Measurements from ENCODE around the gene TMEM263. TPM values are rescaled to one million over a fixed set of nuclear protein-coding genes. Genes with fewer than 3 reads are reported as not detected.
A peak's percentile ranks its signal among the peaks of the same experiment; 100 is the strongest.

The TMEM263 gene
- total and polyA plus RNA-seq, 9 of the 15 experiments (the other 6 are each of a cell fraction or from before 2014, with no cell fraction given), result 12.6 to 36.7 (median 24.4) TPM

DNA sequence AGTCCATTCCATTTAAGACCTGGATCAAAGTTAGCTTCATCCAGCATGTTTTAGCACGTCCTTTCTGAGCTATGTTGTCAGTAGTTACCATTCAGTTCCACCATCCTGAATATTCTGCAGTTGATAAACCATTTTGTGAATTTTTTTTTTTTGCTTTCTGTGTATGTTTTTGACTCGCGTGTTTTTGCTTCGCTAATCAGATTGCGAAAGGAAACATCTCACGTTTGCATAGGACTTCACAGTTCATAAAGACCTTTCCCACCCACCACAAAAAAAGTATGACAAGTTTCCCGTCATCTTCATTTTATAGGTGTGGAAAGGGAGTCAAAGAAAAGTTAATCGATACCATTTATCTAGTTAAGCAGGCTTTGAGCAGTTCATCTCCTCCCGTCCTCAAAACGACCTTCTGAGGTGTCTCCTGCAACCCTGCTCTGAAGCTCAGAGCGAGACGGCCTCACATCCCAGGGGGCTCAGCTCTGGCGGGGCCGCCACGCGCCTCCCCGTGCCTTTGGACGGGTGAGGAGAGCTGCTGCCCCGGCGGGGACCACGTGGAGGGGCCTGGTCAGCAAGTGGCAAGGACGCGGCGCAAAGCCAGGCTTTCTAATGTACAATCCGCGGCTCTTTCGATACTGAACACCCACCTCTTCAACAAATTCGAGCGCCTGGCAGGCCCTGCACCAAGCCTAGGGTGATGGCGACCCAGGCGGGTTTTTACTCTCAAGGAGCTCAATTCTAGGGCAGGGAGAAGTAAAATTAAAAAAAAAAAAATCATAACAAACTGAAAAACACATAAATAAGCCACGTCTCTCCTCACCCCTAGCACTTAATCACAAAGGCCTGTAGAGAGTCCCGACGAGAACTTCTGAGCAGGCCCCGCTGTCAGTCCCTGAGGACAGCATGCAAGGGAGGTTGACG is 988 bp upstream of the TMEM263 start (continued):
- TF ChIP-seq, protein P1, sequence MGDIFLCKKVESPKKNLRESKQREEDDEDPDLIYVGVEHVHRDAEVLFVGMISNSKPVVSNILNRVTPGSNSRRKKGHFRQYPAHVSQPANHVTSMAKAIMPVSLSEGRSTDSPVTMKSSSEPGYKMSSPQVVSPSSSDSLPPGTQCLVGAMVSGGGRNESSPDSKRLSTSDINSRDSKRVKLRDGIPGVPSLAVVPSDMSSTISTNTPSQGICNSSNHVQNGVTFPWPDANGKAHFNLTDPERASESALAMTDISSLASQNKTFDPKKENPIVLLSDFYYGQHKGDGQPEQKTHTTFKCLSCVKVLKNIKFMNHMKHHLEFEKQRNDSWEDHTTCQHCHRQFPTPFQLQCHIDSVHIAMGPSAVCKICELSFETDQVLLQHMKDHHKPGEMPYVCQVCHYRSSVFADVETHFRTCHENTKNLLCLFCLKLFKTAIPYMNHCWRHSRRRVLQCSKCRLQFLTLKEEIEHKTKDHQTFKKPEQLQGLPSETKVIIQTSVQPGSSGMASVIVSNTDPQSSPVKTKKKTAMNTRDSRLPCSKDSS (IDR thresholded peaks at IDR 0.05; ENCODE audit: low read depth, partially characterized antibody), result no peak
- TF ChIP-seq PTRF (tag; IDR thresholded peaks at IDR 0.05) (no peak), ZKSCAN8 (CRISPR knock-in tag; IDR thresholded peaks at IDR 0.05) (no peak), CEBPB (tag; IDR thresholded peaks at IDR 0.05) (peak; percentile 34), TSC22D4 (tag; IDR thresholded peaks at IDR 0.05) (no peak), PYGO2 (tag; IDR thresholded peaks at IDR 0.05) (no peak), GABPB2 (CRISPR knock-in tag; conservative IDR thresholded peaks at IDR 0.05) (no peak), TAF1 (IDR thresholded peaks at IDR 0.05; ENCODE audit: control insufficient read depth, extremely low read depth, insufficient read depth, low read length, severe bottlenecking) (no peak), ELF2 (CRISPR knock-in tag; IDR thresholded peaks at IDR 0.05) (no peak), WHSC1 (IDR thresholded peaks at IDR 0.05; ENCODE audit: low read length) (no peak), ZNF146 (CRISPR knock-in tag; IDR thresholded peaks at IDR 0.05; ENCODE audit: unreplicated experiment) (no peak), CREM (IDR thresholded peaks at IDR 0.05; ENCODE audit: low read depth) (no peak)
- TF ChIP-seq, protein P2, sequence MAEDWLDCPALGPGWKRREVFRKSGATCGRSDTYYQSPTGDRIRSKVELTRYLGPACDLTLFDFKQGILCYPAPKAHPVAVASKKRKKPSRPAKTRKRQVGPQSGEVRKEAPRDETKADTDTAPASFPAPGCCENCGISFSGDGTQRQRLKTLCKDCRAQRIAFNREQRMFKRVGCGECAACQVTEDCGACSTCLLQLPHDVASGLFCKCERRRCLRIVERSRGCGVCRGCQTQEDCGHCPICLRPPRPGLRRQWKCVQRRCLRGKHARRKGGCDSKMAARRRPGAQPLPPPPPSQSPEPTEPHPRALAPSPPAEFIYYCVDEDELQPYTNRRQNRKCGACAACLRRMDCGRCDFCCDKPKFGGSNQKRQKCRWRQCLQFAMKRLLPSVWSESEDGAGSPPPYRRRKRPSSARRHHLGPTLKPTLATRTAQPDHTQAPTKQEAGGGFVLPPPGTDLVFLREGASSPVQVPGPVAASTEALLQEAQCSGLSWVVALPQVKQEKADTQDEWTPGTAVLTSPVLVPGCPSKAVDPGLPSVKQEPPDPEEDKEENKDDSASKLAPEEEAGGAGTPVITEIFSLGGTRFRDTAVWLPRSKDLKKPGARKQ (CRISPR knock-in tag; IDR thresholded peaks at IDR 0.05), result no peak
- TF ChIP-seq, protein P3, sequence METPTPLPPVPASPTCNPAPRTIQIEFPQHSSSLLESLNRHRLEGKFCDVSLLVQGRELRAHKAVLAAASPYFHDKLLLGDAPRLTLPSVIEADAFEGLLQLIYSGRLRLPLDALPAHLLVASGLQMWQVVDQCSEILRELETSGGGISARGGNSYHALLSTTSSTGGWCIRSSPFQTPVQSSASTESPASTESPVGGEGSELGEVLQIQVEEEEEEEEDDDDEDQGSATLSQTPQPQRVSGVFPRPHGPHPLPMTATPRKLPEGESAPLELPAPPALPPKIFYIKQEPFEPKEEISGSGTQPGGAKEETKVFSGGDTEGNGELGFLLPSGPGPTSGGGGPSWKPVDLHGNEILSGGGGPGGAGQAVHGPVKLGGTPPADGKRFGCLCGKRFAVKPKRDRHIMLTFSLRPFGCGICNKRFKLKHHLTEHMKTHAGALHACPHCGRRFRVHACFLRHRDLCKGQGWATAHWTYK (CRISPR knock-in tag; IDR thresholded peaks at IDR 0.05), result no peak
- TF ChIP-seq, protein P4, sequence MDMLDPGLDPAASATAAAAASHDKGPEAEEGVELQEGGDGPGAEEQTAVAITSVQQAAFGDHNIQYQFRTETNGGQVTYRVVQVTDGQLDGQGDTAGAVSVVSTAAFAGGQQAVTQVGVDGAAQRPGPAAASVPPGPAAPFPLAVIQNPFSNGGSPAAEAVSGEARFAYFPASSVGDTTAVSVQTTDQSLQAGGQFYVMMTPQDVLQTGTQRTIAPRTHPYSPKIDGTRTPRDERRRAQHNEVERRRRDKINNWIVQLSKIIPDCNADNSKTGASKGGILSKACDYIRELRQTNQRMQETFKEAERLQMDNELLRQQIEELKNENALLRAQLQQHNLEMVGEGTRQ (CRISPR knock-in tag; IDR thresholded peaks at IDR 0.05), result 0 out of 2 replicates have a peak, but pooled peaks have one; percentile 47
- TF ChIP-seq, protein P5, sequence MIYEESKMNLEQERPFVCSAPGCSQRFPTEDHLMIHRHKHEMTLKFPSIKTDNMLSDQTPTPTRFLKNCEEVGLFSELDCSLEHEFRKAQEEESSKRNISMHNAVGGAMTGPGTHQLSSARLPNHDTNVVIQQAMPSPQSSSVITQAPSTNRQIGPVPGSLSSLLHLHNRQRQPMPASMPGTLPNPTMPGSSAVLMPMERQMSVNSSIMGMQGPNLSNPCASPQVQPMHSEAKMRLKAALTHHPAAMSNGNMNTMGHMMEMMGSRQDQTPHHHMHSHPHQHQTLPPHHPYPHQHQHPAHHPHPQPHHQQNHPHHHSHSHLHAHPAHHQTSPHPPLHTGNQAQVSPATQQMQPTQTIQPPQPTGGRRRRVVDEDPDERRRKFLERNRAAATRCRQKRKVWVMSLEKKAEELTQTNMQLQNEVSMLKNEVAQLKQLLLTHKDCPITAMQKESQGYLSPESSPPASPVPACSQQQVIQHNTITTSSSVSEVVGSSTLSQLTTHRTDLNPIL (CRISPR knock-in tag; IDR thresholded peaks at IDR 0.05), result no peak
- TF ChIP-seq, protein P6, sequence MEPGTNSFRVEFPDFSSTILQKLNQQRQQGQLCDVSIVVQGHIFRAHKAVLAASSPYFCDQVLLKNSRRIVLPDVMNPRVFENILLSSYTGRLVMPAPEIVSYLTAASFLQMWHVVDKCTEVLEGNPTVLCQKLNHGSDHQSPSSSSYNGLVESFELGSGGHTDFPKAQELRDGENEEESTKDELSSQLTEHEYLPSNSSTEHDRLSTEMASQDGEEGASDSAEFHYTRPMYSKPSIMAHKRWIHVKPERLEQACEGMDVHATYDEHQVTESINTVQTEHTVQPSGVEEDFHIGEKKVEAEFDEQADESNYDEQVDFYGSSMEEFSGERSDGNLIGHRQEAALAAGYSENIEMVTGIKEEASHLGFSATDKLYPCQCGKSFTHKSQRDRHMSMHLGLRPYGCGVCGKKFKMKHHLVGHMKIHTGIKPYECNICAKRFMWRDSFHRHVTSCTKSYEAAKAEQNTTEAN (CRISPR knock-in tag; IDR thresholded peaks at IDR 0.05), result no peak
